HG03103 (cell line): ENCODE results near the gene LRRC23.
"Not testable (repeated sequence)": the region's sequence is repeated elsewhere in the genome, so short reads cannot be mapped to it uniquely, and the experiment has no call there.

Source experiments
- ATAC-seq: cut with Tn5 transposase; IDR thresholded peaks from one replicate; pipeline ENCODE4 v1.9.1; 2021; ENCODE audit warnings: low read depth; ENCODE audit not compliant: unreplicated experiment

Gene LRRC23

GRCh38 chr12:6872073-6873048 lies 32.3 kb upstream of the LRRC23 start:
- ATAC-seq = no peak

GRCh38 chr12:6873094-6874014 lies 31.3 kb upstream of the LRRC23 start, which contains the start of gene SPSB2:
SPSB2 (minus strand) TSS chr12:6873303; CDS start chr12:6872901, 402 bp downstream.
- ATAC-seq = peak; percentile 61

- not testable (repeated sequence) for ATAC-seq
These were observed 30.6 kb upstream of the LRRC23 start for GRCh38 chr12:6874015-6874368.

- not testable (repeated sequence) for ATAC-seq
These were observed 24.8 kb upstream of the LRRC23 start for GRCh38 chr12:6879824-6880223.

- no peak for ATAC-seq
These were observed 21.4 kb upstream of the LRRC23 start for GRCh38 chr12:6883252-6883651.

DNA sequence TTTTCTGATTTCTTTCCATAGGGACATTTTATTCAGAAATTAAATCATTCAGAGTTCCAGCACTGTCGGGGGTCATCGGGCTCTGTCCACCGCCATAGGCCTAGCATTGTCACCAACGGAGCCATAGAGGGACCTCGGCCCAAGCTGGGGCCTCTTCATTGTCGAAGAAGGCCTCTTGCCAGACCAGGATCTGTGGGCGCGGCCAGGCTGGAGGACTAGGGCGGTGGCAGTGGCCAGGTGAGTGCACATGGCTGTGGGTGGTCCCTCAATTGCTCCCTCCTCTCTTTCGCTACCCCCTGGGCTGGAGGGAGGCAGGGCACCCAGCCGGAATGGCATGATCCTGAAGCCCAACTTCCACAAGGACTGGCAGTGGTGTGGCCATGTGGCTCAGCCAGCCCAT lies 20.9 kb upstream of the LRRC23 start:
- no peak for ATAC-seq

- ATAC-seq = no peak
These were observed 20.1 kb upstream of the LRRC23 start for GRCh38 chr12:6884539-6884938.

- not testable (repeated sequence) for ATAC-seq
These were observed 18.2 kb upstream of the LRRC23 start for GRCh38 chr12:6886206-6886999.

DNA sequence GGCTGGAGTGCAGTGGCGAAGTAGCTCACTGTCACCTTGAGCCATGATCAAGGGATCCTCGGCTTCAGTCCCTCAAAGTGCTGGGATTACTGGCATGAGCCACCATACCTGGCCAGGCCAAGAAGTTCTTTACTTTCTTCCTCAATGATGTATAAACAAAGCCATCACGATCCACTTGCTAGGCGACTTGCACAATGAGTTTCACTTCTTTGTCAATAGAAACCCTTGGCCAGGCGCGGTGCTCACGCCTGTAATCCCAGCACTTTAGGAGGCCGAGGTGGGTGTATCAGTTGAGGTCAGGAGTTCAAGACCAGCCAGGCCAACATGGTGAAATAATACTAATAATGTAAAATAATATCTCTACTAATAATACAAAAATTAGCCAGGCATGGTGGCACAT lies 17.2 kb upstream of the LRRC23 start:
- no peak for ATAC-seq

DNA sequence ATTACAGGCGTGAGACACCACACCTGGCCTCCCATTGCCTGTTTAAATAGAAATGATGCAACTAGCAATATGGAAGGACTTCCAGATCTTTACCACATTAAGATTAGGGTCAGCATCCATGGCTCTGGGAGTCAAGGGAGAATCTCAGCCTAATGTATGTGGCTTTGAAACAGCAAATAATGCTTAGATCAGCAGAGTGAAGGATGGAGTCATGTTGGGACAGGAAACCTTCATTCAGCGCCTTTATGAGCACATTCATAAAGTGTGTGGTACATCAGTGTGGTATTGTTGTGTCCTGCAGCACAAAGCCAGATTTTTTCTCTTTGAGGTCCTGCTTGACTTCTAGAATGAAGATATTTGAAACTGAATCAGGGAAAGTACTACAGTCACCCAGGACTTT lies 16.3 kb upstream of the LRRC23 start:
- ATAC-seq = no peak

GRCh38 chr12:6888794-6889193 lies 15.8 kb upstream of the LRRC23 start:
- ATAC-seq = not testable (repeated sequence)

DNA sequence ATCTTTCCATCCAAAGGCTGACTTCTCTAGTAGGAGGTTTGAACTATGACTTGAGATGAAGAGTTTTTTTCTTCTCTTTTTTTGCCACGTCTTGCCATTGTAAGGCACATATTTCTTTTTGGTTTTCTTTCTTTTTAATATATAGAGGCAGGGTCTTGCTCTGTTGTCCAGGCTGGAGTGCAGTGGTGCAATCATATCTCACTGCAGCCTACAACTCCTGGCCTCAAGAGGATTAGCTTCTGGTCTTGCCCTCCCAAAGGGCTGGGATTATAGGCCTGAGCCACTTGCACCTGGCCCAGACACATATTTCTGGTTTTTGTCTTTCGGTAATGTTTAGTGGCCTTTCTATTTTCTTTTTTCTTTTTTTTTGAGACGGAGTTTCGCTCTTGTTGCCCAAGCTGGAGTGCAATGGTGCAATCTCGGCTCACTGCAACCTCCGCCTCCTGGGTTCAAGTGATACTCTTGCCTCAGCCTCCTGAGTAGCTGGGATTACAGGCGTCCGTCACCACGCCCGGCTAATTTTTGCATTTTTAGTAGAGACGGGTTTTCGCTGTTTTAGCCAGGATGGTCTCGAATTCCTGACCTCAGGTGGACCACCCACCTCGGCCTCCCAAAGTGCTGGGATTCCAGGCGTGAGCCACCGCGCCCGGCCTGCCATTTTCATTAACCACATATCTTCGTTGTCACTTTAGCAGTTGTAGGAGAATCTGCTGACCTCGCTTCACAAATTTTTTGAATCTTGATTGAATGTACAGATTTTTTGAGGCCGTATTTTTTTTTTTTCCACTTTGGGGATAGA lies 14.6 kb upstream of the LRRC23 start:
- not testable (repeated sequence) for ATAC-seq

DNA sequence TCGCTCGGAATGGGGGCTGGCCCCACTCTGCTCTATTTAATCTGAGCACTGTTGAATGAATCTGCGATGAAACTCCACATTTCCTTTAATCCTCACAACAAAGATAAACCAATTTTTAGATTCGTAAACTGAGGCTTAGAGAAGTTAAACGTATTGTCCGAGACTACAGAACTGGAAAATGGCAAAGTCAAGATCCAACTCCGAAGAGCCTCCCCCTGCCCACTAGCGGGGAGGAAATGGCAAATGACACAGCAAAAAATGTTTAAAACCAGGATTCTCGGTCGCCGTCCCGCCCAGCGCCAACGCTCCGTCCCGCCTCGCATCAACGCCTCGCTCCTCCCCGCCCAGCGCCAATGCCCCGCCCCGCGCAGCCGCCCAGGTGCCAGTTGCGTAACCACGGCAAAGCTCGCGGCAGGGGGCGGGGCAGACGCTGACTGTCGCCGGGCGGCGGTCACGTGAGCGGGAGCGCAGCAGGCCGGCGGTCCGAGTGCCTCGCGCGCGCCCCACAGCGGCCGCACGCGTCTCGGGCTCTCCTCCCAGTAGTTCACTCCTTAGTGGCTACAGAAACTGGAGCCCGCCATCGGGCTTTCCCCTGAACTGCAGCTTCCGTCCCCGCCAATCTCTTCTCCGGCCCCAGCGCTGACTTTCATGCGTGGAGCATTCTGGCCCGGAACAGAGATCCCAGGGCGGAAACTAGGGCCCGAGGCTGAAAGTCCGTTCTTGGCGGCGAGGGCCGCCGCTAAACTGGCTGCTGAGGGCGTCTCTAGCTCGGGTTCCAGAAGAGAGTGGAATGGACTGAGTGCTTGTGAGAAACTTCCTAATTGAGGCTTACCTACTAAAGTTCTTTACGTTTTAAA lies 13.6 kb upstream of the LRRC23 start:
- ATAC-seq = peak; percentile 88

GRCh38 chr12:6891646-6892001 lies 13.0 kb upstream of the LRRC23 start:
- no peak for ATAC-seq

DNA sequence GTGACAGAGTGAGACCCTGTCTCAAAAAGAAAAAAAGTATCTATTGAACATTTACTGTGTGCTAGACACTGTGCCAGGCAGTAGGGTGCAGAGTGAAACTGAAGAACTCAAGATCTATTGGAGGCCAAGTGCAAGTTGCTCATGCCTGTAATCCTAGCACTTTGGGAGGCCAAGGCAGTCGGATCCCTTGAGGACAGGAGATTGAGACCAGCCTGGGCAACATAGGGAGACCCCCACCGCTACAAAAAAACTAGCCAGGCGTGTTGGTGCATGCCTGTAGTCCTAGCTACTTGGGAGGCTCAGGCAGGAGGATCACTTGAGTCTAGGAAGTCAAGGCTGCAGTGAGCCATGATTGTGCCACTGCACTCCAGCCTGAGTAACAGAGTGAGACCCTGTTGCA lies 11.9 kb upstream of the LRRC23 start:
- ATAC-seq = not testable (repeated sequence)

DNA sequence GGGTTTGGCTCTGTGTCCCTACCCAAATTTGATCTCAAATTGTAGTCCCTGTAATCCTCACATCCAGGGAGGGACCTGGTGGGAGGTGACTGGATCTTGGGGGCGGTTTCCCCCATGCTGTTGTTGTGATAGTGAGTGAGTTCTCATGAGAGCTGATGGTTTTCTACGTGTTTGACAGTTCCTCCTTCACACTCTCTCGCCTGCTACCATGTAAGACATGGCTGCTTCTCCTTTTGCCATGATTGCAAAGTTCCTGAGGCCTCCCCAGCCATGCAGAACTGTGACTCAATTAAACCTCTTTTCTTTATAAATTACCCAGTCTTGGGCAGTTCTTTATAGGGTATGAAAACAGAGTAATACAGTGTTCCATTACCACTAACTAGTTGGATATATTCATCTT lies 10.3 kb upstream of the LRRC23 start:
- ATAC-seq = no peak

GRCh38 chr12:6896846-6897435 lies 7.7 kb upstream of the LRRC23 start:
- no peak for ATAC-seq

DNA sequence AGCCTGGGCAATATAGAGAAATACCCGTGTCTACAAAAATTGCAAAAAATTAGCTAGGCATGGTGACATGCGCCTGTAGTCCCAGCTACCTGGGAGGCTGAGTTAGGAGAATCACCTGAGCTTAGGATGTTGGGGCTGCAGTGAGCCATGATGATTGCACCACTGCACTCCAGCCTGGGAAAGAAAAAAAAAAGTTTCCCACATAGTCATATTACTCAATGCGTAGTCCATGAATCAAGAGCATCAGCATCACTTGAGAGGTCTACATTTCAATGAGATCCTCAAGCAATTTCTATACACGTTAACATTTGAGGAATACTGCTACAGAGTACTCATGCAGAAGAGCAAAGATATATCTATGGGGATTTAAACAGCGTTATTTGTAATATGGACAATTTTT lies 5.2 kb upstream of the LRRC23 start:
- no peak for ATAC-seq
